ENCODE data around the gene HDAC10.

HDAC10 gene

DNA sequence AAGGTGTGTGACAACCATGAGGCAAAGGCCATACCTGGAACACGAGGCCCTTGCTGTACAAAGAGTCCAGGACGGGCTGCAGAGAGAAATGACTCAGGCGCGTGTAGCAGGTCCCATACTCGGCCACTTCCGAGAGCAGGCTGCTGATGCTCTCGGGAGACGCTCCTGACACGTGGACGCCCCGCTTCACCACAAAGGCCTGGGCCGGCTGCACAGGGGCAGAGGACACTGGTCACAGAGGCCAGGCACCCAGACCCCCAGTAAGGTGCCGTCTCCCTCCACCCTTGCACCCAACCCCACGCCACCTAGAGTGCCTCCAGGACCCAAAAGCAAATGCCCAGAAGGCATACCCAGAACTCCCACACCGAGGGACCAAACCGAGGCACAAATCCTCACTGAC lies 21.7 kb downstream of the HDAC10 start:
- no peak for DNase-seq

DNA sequence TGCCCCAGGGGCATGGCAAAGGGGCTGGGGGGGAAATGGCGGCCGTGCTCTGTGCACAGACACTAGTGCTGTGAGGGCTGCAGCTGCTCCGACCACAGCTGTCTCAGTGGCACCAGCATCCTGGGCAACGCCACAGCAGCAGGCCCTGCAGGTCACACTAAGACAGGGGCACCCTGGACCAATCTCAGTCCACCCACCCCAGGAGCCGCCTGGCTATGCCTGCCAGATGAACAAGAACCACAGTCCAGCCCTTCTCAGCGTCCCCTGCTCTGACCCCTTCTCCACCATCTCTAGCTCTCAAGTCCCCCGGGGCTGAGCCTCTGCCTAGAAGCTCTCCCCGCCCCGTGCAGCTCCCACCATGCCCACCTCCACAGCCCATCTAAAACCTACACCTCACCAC lies 22.7 kb downstream of the HDAC10 start:
- no peak for DNase-seq

DNA sequence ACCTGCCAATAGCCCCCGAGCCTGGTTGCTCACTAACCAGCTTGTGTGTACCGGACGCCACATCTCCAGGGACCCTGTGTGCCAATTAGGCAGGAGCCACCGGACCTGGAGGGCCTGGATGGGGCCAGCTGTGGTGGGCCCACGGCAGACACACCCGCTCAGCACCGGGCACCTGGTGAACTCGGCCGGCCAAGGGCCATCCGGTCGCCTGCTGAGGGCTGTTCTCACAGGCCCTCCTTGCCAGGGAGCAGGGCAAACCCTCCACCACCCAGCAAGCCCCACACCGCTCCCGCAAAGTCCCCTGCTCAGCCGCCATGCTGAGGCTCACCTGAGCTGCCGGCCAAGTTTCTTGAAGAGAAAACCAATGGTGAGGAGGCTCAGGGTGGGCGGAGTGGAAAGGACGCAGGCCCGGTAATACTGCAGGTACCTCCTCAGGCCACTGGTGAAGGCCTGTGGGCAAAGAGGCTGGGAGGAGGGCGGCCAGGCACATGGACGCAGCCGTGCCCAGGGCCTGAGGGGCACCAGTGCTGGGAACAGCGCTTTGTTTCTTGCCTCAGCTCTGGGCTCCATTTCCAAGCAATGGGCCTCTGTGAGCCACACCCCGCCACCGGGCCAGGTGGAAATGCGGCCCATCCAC lies 23.4 kb downstream of the HDAC10 start:
- DNase-seq, result no peak

DNA sequence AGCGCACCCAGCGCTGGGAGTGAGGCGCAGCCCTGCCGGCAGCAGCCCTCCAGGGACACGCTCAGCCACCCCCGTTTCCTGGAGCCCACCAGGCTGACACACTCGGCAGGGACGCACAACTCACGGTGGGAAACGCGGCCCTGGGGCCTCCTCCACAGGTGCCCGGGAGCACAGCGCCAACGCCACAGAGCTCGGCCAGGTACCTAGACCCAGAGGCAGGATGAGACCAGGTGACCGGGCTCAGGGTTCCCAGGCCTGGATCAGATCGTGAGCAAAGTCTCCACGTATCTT lies 24.2 kb downstream of the HDAC10 start:
- DNase-seq, result no peak

DNA sequence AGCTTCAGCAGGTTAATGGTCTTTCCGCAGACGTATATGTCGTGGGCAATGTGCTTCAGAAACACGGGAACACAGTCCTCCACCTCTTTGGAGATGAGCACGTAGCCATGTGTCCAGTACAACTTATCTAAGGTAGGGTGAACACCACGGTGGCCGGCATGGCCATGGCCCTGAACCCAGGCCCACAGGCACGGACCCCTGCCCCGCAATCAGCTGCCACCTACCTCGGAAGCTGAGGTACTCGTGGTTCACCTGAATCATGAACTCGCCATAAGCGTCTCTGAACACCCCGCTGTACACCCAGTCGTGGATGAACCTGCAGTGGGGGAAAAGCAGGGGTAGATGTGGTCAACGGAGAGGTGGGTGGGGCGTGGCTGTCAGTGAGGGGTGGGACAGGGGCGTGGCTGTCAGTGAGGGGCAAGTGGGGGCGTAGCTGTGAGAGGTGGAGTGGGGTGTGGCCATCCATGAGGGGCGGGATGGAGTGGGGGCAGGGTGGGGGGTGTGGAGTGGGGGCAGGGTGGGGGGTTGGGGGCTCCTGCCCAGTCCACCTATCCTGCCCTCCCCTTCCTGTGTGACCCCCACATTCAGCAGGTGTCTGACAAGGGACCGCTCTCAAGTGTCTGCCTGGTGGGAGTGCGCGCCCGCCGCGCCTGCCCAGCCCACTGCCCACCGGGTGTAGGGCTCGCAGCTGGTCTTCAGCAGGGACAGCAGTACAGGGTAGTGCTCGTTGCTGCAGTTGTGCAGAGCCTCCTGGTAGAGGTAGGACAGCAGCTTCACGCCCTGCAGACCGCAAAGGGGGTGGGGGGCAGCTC lies 24.8 kb downstream of the HDAC10 start:
- no peak for DNase-seq

DNA sequence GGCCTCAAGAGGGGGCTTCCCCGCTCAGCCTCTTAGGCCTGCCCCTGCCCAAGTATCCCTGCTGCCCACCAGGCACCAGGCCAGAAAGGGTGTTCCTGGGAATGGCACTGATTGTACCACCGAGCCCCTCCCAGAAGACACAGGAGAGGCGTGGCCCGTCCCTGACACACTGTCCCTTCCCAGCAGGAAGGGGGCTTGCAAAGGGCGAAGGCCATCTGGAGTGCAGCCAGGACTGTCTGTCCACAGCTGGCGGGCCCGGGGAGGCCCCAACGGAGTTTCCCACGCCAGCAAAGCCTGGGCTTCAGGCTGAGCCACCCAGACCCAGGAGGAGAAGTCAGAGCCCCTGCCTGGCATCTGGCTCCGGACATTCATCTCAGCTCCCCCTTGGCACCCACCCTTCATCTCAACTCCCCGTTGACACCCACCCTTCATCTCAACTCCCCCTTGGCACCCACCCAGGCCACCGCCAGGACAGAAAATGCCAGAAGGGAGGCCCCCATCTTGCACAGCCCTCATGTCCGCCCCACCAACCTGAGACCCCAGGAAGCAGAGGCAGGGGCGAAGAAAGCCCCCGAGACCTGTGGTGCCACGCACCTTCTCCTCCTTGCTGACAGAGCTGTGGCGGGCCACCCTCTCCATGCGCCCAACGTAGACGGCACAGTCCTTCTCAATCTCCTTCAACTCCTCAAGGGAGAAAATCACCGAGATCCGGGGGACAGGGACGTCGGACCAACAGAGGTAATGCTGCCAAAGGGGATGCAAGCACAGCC lies 25.7 kb downstream of the HDAC10 start:
- no peak for DNase-seq

DNA sequence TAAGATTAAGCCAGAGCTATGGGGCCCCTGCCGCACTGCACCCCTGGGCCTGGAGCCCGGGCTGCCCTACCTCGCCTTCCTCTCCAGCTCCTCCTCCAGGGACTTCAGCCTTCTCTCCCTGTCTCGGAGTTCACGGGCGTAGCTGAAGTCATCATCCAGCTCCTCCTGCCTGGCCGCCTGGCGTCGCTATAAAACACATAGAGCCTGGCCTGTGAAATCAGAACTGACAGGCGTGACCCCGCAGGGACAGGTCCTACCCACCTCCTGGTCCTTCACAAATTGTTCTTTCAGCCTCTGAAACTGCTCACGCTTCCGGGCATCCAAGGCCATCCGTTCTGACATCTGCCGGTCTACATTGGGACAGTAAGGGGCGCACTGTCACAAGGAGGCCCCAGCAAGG lies 27.0 kb downstream of the HDAC10 start:
- no peak for DNase-seq

DNA sequence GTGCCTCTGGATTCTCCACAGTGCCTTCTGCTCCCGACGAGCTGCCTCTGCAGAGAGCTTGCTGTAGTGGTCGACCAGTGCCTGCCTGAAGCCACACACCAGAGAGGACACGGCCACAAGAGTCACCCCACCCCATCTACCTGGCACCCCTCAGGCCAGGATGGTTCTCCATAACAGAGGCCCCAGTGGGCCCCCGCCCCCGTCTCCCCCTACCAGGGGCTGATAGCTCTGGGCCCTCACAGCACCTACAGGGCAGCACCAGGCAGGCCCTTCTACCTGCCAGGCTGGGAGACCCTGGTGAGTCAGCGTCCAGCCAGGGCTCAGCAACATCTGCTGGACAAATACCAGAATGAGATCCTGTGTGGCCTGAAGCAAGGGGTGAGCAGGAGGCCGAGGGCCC lies 28.6 kb downstream of the HDAC10 start:
- DNase-seq, result no peak

DNA sequence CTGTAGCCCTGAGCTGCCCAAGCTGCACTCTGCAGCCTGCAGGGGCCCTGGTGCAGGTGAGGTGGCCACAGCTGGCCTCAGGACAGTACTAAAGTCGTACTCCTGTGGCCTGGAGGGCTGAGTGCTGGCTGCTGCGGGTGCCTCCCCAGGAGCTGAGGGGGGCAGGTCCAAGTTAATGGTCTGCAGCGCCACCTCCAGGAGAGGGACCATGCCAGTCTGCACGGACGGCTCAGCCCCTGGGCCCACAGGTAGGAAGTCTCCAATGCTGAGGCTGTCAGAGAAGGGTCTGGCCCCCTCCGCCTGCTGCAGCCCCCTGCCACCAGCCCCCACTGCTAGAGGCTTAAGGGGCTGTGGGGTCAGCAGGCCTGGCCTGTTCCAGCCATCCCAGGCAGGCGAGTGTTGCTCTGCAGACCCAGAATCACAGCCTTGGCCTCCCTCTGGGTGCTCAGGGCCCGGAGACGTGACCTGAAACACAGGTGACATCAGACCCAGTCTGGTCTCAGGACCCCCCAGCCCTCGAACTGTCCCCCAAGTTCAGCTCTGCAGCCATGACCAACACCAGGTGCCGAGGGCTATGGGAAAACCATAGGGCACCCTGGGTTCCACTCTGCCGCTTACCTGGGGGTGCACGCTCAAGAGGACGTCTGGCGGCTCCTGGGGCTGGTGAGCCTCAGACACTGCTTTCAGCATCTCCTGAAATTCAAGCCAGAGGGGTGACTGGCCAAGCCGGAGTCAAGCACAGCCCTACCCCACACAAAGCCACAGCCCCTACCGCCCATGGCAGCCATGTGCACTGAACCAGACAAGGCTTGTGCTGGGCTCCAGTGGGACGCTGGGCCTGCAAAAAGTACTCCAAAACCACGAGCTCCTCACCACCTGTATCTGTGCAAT lies 29.4 kb downstream of the HDAC10 start:
- no peak for DNase-seq

DNA sequence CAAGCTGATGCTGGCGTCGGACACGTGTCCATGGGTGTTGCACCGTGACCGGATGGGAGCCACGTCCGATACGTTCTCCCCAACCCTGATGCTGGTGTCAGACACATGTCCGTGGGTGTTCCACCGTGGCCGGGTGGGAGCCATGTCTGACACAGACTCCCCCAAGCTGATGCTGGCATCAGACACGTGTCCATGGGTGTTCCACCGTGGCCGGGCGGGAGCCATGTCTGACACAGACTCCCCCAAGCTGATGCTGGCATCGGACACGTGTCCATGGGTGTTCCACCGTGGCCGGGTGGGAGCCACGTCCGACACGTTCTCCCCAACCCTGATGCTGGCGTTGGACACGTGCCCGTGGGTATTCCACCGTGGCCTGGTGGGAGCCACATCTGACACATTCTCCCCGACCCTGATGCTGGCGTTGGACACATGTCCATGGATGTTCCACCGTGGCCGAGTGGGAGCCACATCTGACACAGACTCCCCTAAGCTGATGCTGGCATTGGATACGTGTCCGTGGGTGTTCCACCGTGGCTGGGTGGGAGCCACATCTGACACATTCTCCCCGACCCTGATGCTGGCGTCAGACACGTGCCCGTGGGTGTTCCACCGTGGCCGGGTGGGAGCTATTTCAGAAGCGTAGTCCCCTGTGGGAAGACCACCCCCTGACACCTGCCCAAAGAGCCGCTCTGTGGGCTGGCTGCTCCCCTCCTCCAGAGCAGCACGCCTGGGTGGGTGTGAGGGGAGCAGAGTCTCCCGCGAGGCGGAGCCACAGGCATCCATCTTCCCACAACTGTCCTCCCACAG lies 30.3 kb downstream of the HDAC10 start:
- no peak for DNase-seq

DNA sequence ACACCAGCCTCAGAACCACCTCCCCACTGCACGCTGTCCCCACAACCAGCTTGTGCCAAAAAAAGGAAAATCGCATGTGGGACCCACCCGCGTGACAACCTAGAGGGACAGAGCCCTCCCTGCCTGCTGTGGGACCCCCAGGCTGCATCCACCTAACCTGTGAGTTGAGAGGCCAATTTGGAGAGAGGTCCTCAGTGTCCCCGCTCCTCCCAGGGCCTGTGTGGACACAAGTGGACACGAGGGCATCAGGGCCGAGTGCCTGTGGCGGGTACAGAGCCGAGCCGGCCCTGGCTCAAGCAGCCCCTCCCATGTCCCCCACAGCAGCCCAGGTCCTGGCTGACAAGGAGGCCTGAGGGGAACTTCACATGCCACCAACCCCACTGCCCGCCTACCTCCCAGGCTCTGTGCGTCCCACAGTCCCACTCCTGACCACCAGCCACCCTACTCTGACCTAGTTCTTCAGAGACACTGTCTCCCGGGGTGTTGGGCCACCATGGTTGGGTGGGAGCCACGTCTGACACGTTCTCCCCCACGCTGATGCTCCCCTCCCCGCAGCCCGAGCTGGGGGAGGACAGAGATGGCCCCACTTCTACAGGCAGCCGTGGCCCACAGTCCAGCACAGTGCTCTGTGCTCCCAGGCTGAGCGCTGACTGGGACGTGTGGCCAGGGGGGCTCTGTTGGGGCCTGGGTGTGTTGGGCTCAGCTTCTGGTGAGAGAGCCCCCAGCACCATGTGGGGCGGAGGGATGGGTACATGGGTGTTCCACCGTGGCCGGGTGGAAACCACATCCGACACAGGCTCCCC lies 31.1 kb downstream of the HDAC10 start:
- no peak for DNase-seq

DNA sequence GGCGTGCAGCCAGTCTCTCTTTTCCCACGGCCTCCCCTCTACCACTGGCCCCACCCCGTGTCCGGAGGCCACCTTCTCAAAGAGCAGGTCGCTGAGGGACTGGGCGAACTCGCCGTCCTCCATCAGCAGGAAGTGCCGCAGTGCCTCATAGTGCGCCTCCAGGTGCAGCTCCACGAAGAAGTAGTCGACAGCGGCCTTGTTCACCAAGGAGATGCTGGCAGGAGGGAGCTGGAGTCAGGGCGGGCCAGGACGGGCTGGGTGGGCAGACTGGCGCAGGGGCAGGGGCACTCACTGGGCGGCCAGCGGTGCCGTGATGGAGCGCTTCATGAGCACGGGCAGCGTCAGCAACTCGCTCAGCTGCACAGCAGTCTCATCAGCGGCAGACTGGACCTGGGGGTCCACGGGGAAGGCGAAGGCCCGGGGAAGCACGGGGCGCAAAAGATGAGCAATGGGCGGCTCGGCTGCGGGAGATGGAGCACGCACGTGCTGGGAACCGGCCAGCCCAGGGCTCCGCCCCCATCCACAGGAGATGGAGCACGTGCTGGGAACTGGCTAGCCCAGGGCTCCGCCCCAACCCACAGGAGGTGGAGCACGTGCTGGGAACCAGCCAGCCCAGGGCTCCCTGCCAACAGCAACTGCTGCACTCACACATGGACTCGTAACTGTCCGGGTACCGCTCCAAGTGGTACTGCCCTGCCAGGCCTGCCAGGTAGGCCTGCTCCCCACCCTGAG lies 31.9 kb downstream of the HDAC10 start:
- peak; percentile 79 for DNase-seq

DNA sequence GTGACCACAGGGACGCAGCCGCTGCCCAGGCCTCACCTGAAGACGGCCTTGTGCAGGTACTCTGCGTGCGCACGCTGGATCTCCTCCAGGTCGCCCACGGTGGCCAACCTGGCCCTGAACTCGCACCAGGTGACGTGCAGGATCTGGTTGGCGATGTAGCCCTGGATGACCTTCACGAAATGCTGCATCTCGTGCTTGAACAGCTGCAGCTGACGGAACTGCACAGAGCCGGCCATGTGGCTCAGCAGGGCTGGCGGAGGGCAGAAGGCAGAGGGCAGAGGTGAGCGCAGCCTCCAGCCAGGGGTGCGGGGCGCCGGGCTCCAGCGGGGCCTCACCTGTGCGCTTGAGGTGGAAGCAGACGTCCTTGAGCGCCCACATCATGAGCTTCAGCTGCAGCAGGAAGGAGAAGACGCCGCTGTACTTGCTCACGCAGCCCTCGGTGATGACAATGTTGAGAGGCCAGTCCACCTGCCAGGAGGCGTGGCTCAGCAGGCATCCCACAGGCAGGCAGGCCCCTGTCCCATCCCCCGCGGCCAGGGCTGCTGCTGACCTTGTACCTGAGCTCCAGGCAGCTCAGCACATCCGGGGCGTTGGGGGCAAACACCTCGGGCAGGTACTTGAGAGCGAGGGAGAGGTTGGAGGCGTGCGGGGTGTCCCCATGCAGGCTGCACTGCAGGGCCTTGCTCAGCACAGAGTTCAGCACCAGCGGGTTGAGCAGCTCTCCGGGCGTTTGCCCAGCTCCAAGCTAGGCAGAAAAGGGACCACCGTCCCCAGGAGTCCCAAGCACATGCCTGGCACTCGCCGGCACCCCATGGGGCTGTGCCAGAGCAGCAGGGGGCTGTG lies 32.7 kb downstream of the HDAC10 start:
- no peak for DNase-seq

DNA sequence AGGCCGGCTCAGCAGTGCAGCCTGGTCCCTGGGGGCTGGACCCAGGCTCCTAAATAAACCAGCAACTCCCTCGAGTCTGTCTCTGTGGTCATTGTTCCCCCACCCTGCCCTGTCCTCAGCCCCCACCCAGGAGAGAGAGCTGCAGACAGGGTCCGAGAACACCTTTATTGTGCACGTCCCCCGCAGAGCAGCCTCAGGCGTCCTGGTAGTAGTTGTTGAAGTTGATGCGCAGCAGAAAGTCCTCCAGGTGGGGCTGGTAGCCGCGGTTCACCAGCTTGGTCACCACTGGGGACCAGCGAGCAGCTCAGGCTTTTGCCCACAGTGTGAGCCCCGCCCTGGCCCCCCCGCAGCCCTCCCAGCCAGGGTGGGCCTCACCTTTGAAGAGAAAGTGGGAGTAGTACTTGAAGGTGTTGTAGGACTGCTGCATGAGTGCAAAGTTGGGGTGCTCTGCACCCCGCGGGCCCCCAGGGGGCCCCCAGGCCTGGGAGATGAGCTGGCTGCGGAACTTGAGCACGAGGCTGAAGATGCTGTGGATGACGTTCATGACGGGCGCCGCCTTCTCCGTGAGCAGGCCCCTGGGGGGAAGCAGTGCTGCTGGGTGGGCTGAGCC lies 33.4 kb downstream of the HDAC10 start:
- DNase-seq, result no peak

DNA sequence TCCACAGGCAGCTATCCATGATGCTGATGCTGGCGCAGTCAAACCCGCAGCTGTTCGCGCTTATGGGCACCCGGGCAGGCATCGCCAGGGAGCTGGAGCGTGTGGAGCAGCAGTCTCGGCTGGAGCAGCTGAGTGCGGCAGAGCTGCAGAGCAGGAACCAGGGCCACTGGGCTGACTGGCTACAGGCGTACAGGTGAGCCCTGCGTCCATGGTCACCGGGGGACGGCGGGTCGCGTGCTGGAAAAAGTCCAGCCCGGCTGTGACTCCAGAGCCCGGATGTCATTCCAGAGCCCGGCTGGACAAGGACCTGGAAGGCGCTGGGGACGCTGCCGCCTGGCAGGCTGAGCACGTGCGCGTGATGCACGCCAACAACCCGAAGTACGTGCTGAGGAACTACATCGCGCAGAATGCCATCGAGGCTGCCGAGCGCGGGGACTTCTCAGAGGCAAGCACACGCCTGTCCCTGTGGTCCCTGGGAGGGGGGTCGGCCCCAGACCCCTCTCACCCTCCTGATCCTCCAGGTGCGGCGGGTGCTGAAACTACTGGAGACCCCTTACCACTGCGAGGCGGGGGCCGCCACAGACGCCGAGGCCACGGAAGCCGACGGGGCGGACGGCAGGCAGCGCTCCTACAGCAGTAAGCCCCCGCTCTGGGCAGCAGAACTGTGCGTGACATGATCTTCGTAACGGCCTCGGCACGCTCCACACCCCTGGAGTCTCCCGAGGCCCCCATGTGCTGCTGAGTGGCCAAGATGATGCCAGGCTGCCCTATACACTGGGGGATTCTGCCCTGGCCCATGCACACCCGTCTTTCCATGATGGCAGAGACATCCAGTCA lies 34.2 kb downstream of the HDAC10 start:
- DNase-seq, result no peak

DNA sequence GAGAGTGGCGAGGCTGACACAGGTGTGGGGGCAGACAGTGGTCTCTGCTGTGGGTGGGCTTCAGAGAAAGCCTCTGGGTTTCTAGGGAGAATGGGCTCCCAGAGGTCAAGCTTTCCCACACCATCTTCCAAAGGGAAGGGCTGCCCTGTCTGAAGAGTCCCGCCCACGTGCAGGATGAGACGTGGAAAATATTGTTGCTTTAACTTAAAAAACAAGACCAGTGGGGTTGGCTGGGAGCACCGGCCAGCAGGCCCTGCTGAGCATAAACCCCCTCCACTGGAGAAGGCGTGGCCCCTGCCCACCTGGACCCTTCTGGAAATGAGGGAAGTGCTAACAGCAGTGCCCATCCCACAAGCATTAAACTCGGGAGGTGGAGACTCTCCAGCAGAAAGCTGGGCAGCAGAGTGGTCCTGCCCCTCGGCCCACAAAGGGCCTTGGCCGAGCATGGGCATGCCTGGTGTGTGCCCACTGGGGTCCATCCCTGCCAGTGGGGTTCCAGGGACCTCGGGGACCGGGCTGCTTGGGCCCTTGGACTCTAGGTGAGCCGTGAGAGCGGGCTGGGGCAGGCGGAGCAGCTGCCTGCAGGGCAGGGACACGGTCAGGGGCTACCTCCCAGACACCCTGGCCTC lies 34.9 kb downstream of the HDAC10 start:
- DNase-seq, result no peak

DNA sequence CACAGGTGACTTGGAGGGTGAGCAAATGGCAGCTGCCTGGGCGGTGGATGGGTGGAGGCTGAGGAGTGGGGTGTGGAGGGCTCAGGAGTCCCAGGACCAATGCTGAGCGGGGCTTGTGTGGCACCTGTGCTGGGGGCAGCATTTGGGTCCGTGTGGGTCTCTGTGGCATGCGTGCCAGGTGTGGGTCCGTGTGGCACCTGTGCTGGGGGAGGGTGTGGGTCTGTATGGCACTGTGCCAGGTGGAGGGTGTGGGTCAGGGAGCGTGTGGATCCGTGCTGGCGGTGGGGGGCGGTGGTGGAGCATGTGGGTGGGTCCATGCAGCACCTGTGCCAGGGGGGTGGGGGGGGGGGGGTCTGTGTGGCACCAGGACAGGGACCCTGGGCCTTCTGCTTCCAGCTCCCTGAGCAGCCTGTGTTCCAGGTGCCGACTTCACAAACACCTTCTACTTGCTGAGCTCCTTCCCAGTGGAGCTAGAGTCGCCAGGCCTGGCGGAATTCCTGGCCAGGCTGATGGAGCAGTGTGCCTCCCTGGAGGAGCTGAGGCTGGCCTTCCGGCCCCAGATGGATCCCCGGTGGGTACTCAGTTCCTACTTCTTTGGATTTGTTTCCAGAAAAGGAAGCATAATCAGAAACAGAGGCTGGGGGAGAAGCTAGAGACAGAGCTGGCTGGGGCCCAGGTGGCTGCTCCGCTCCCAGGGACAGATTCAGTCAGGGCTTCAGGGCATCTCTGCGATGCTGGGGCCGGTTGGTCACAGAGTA lies 35.6 kb downstream of the HDAC10 start:
- no peak for DNase-seq
